Cardiac fibroblast (primary cell): ENCODE measurements around the gene CLCNKA.
"Not testable (repeated sequence)": the region's sequence is repeated elsewhere in the genome, so short reads cannot be mapped to it uniquely, and the experiment has no call there.

ENCODE experiments used
- DNase-seq, 2 donors: peaks; one replicate each; pipeline versions ENCODE4 v3.0.0 to v3.0.0-alpha.2; 2010; ENCODE audit warnings: low read depth in 2 of 2
- H3K4me3 ChIP-seq, 2 donors: replicated peaks in 1 of 2; 1 replicate in 1 of 2; 2 replicates in 1 of 2; pipeline ENCODE4 v1.5.1; 2011; ENCODE audit warnings: low read depth in 2 of 2, low read length in 2 of 2, mild to moderate bottlenecking in 2 of 2, moderate library complexity in 1 of 2
- CTCF ChIP-seq: IDR thresholded peaks from one replicate; pipeline ENCODE4 v1.5.1; 2011; ENCODE audit warnings: low read depth, mild to moderate bottlenecking, low read length, inconsistent platforms

Gene CLCNKA

DNA sequence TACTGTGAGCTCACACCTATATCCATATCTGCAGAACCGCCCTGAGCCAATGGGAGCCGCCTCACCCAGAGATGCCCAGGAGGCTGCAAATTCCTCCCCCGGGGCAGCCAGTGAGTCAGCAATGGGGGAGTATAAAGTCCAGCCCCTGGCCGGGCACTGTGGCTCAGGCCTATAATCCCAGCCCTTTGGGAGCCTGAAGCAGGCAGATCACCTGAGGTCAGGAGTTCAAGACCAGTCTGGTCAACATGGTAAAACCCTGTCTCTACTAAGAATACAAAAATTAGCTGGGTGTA, 16.7 kb downstream of the CLCNKA start:
- H3K4me3 ChIP-seq: no peak overlapping the region
- TF ChIP-seq CTCF: no peak
- no peak for DNase-seq

GRCh38 chr1:16039871-16040270, 18.0 kb downstream of the CLCNKA start:
- H3K4me3 ChIP-seq, DNase-seq: not testable (repeated sequence)

DNA sequence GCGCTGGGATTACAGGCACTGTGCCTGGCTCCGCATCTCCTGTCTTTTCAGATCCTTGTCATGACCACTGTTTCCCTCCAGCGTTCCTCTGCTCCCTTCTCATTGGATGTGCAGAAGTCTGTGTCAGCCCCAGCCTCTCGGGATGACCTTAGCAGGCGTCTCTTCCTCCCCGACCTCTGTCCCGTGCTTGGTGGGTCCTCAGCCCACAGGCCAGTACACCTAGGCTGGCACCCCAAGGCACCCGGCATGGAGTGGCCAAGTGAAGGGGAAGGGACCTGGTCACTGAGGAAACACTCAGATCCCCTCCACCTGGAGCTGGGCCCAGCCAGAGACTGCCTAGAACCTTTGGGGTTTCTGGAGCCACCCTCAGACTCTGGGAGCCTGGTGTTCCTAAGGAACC, 19.4 kb downstream of the CLCNKA start:
- H3K4me3 ChIP-seq: no peak overlapping the region
- TF ChIP-seq CTCF: no peak
- DNase-seq: no peak

- DNase-seq: no peak
- no peak overlapping the region for H3K4me3 ChIP-seq
- TF ChIP-seq CTCF: no peak
Observed at GRCh38 chr1:16042096-16042495, 20.3 kb downstream of the CLCNKA start.

DNA sequence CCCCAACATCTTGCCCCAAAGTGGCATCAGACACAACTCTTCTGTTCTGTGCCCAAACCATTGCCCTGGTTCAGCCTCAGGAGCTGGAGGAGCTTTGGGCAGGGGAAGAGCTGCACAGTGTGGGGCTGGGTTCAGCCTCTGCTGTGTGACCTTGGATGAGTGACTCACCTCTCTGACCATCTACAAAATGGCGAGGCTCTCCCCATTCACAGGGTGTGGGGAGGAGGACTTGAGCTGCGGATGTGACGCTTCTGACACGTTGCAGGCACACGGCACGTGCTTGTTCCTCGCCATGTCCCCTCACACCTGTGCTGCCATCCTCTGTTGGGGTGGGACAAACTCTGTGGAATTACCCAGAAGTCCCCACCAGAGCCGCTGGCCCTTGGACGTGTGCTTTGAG, 20.8 kb downstream of the CLCNKA start:
- not testable (repeated sequence) for H3K4me3 ChIP-seq, DNase-seq

DNA sequence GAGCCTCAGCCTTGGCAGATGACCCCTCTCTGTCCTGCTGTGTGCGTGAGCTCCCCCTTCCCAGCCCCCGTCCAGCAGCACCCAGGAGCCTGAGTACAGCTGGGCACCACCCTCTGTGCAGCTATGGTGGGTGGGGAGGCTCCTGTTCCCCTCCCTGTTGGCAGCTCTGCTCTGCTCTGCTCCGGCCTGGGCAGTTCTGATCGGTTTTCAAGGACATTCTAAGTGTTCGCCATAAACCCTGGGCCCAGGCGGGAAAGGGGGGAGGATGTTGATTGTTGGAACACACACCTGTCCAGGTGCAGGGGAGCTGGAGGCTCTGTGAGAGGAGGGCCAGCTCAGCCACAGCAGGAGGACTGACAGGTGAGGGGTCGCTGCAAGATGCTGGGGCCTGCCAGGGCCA, 21.7 kb downstream of the CLCNKA start, which contains the start of gene CLCNKB:
Gene CLCNKB, plus strand, starts transcription at position 262 of the 400 bp plus-strand sequence. CDS start 711 bp downstream, outside the sequence.
- no peak within 1 kb of the TSS for H3K4me3 ChIP-seq
- TF ChIP-seq CTCF: no peak
- DNase-seq: no peak

DNA sequence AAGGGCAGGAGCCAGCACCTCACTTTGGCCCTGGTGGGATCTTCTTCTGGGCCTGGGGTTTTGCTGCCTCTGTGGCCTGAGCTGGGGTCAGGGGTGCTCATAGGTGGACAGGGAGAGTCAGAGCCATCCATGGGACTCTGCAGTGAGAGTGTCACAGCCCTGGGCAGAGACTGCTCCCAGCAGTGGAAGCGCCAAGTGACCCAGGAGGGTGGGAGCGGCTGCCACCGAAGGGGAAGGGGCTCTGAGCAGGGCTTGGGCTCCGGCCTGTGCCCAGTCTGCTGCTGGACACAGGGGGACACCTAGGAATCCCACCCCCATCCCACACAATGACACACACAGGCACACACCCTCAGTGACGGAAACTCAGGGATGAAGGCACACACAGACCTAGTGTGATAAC, 22.1 kb downstream of the CLCNKA start:
- DNase-seq: no peak
- no peak overlapping the region for H3K4me3 ChIP-seq
- no peak for TF ChIP-seq CTCF

DNA sequence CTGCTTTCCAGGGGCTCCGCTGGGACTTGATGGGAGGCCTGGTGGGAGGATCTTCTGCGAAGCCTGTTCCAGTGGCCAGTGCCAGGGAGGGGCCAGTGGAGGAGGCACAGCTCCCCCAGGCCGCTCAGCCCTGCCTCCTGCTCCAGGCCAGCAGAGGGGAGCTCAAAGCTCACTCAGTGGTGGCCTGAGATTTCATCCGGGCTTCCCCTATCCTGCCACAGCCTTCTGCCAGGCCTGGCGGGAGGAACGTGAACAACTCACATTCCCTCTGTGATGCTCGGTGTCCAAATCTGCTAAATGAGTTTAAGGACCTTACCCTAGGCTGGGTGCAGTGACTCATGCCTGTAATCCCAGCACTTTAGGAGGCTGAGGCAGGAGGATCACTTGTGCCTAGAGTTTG, 25.0 kb downstream of the CLCNKA start:
- H3K4me3 ChIP-seq: no peak overlapping the region
- no peak for TF ChIP-seq CTCF
- DNase-seq: peak; percentile 10 to 22
